Loucy (cell line): ENCODE measurements around the gene GXYLT2.

Experiments
- H2AFZ ChIP-seq: fragments of 200-600 bp; sonication (generic); 2 replicates; pipeline ENCODE4 v1.6.0; 2016; ENCODE audit warnings: antibody characterized with exemption, mild to moderate bottlenecking, low read length, moderate library complexity
- H3F3A ChIP-seq: fragments of 200-600 bp; 2 replicates; pipeline ENCODE4 v1.6.0; 2016; ENCODE audit warnings: antibody characterized with exemption, low read depth, mild to moderate bottlenecking
- H3K27me3 ChIP-seq: fragments of 200-600 bp; sonication (generic); 2 replicates; pipeline ENCODE4 v1.6.1; 2014; ENCODE audit warnings: low read length, mild to moderate bottlenecking; ENCODE audit not compliant: insufficient read depth, poor library complexity, severe bottlenecking
- H3K36me3 ChIP-seq: fragments of 200-600 bp; sonication (generic); 2 replicates; pipeline ENCODE4 v1.6.1; 2016; ENCODE audit warnings: low read length; ENCODE audit not compliant: insufficient read depth
- H3K4me1 ChIP-seq: fragments of 200-600 bp; sonication (generic); 2 replicates; pipeline ENCODE4 v1.5.1; 2014; ENCODE audit warnings: low read length, mild to moderate bottlenecking; ENCODE audit not compliant: insufficient read depth, poor library complexity, severe bottlenecking
- H3K4me2 ChIP-seq: fragments of 200-600 bp; sonication (generic); 2 replicates; pipeline ENCODE4 v1.6.0; 2014; ENCODE audit warnings: antibody characterized with exemption, low read length, low read depth, mild to moderate bottlenecking; ENCODE audit not compliant: poor library complexity, severe bottlenecking
- H3K4me3 ChIP-seq: fragments of 200-600 bp; sonication (generic); 2 replicates; pipeline ENCODE4 v1.5.1; 2014; ENCODE audit warnings: low read length, mild to moderate bottlenecking, mixed read lengths; ENCODE audit not compliant: poor library complexity, severe bottlenecking
- H3K79me2 ChIP-seq: fragments of 200-600 bp; sonication (generic); 2 replicates; pipeline ENCODE4 v1.6.1; 2014; ENCODE audit warnings: low read length; ENCODE audit not compliant: insufficient read depth
- H3K9ac ChIP-seq: fragments of 200-600 bp; sonication (generic); 2 replicates; pipeline ENCODE4 v1.6.0; 2014; ENCODE audit warnings: mild to moderate bottlenecking, low read depth, low read length, moderate library complexity; ENCODE audit not compliant: poor library complexity, severe bottlenecking
- H3K9me2 ChIP-seq: fragments of 200-600 bp; sonication (generic); replicated peaks from 2 replicates; pipeline ENCODE4 v1.6.1; 2016; ENCODE audit warnings: low read depth, low read length, mixed read lengths
- H3K9me3 ChIP-seq: fragments of 200-600 bp; sonication (generic); 2 replicates; pipeline ENCODE4 v1.6.1; 2014; ENCODE audit warnings: mild to moderate bottlenecking, antibody characterized with exemption, low read length, low read depth; ENCODE audit not compliant: insufficient read depth
- H4K20me1 ChIP-seq: fragments of 200-600 bp; sonication (generic); 2 replicates; pipeline ENCODE4 v1.6.0; 2014; ENCODE audit warnings: antibody characterized with exemption, low read length, mild to moderate bottlenecking; ENCODE audit not compliant: insufficient read depth, poor library complexity, severe bottlenecking
- CTCF ChIP-seq: fragments of 200-600 bp; sonication (generic); conservative IDR thresholded peaks from 2 replicates; pipeline ENCODE4 v1.5.1; 2014; ENCODE audit warnings: mild to moderate bottlenecking, antibody characterized with exemption, low read length
- EZH2phosphoT487 ChIP-seq: fragments of 200-600 bp; IDR thresholded peaks from 2 replicates; pipeline ENCODE4 v1.6.1; 2018; ENCODE audit warnings: antibody characterized with exemption, mild to moderate bottlenecking, moderate library complexity, borderline replicate concordance

Gene GXYLT2

GRCh38 chr3:72960812-72961518 lies 73.1 kb downstream of the GXYLT2 start:
- no peaks in the 10 kb centered on the region for H3K36me3 ChIP-seq

GRCh38 chr3:72961752-72962151 lies 73.9 kb downstream of the GXYLT2 start:
- Histone ChIP-seq H3K9me3 (no peaks in the 10 kb centered on the region), H3K4me3 (no peak overlapping the region), H3K9ac (no peak overlapping the region), H3K79me2 (no peaks in the 10 kb centered on the region), H3K4me1 (peaks cover 5% of the 10 kb centered on the region), H4K20me1 (no peaks in the 10 kb centered on the region), H3K4me2 (no peak overlapping the region), H3K27me3 (no peaks in the 10 kb centered on the region), H3K36me3 (no peaks in the 10 kb centered on the region), H3K9me2 (no peaks in the 10 kb centered on the region), H3F3A (no peaks in the 10 kb centered on the region), H2AFZ (no peak overlapping the region)
- TF ChIP-seq EZH2phosphoT487 (no peak), CTCF (no peak)

More at GRCh38 chr3:72960812-72961518, 73.1 kb downstream of the GXYLT2 start:
- H4K20me1 ChIP-seq: no peaks in the 10 kb centered on the region
- H3K4me1 ChIP-seq: peaks cover 5% of the 10 kb centered on the region
- no peaks in the 10 kb centered on the region for H3K79me2 ChIP-seq
- no peak overlapping the region for H3K9ac ChIP-seq
- no peak overlapping the region for H3K4me2 ChIP-seq
- no peak overlapping the region for H3K4me3 ChIP-seq
- no peaks in the 10 kb centered on the region for H3K27me3 ChIP-seq
- H2AFZ ChIP-seq: no peak overlapping the region
- no peaks in the 10 kb centered on the region for H3K9me2 ChIP-seq
- TF ChIP-seq CTCF (no peak), EZH2phosphoT487 (no peak)
- H3K9me3 ChIP-seq: no peaks in the 10 kb centered on the region
- H3F3A ChIP-seq: no peaks in the 10 kb centered on the region

- Histone ChIP-seq H3K27me3 (no peaks in the 10 kb centered on the region), H3F3A (no peaks in the 10 kb centered on the region), H4K20me1 (no peaks in the 10 kb centered on the region), H3K9me3 (no peaks in the 10 kb centered on the region), H3K4me2 (no peak overlapping the region), H3K36me3 (no peaks in the 10 kb centered on the region), H3K9me2 (no peaks in the 10 kb centered on the region), H3K4me3 (no peak overlapping the region), H2AFZ (no peak overlapping the region), H3K4me1 (peaks cover 5% of the 10 kb centered on the region), H3K9ac (no peak overlapping the region), H3K79me2 (no peaks in the 10 kb centered on the region)
- TF ChIP-seq CTCF (no peak), EZH2phosphoT487 (no peak)
Observed at GRCh38 chr3:72962317-72962716, 74.5 kb downstream of the GXYLT2 start.
